Stomach (tissue), 4 donors: ENCODE results near the gene ILDR2.

Source experiments
- EP300 ChIP-seq: sonication (generic); formaldehyde crosslinking; IDR thresholded peaks from one replicate; pipeline ENCODE4 v1.6.1; 2017; ENCODE audit warnings: antibody characterized with exemption
- TF ChIP-seq, protein P1 (sequence below), 7 experiments: fragments of 450-650 bp in 4 of 7; fragments of 200-600 bp in 3 of 7; sonication (generic) in 3 of 7; IDR thresholded peaks; one replicate each; pipeline ENCODE4 v1.5.1; 2016 to 2019; ENCODE audit warnings: antibody characterized with exemption in 7 of 7, control low read depth in 2 of 7, mild to moderate bottlenecking in 1 of 7

DNA sequence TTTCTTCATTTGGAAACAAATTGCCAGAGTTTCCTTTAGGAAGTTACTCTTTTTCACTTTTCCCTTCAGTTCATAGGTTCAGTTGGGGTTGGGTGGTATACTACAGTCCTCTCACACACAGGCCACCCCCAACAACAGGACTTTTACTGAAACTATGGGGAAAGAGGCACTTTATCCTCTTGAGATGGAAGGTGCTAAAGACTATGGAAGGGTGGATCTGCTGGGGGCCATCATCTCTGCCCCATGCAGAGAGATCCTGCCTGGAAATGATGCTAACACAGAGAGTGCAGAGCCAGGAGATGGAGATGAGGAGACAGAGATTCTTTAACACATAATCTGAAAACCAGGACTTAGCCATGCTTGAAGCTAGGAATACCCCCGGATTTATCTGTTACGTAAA, 24.3 kb downstream of the ILDR2 start:
- TF ChIP-seq, protein P1, sequence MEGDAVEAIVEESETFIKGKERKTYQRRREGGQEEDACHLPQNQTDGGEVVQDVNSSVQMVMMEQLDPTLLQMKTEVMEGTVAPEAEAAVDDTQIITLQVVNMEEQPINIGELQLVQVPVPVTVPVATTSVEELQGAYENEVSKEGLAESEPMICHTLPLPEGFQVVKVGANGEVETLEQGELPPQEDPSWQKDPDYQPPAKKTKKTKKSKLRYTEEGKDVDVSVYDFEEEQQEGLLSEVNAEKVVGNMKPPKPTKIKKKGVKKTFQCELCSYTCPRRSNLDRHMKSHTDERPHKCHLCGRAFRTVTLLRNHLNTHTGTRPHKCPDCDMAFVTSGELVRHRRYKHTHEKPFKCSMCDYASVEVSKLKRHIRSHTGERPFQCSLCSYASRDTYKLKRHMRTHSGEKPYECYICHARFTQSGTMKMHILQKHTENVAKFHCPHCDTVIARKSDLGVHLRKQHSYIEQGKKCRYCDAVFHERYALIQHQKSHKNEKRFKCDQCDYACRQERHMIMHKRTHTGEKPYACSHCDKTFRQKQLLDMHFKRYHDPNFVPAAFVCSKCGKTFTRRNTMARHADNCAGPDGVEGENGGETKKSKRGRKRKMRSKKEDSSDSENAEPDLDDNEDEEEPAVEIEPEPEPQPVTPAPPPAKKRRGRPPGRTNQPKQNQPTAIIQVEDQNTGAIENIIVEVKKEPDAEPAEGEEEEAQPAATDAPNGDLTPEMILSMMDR (IDR thresholded peaks at IDR 0.05): no peak
- TF ChIP-seq EP300: no peak
